NT2/D1 (cell line): ENCODE measurements around the gene TRMT2A.

Experiments
- SUZ12 ChIP-seq: IDR thresholded peaks from 2 replicates; pipeline ENCODE4 v1.6.1; 2011; ENCODE audit not compliant: insufficient read length, insufficient read depth; ENCODE audit errors: extremely low read depth
- YY1 ChIP-seq: IDR thresholded peaks from 2 replicates; pipeline ENCODE4 v1.6.1; 2011; ENCODE audit not compliant: insufficient read length, insufficient read depth

DNA sequence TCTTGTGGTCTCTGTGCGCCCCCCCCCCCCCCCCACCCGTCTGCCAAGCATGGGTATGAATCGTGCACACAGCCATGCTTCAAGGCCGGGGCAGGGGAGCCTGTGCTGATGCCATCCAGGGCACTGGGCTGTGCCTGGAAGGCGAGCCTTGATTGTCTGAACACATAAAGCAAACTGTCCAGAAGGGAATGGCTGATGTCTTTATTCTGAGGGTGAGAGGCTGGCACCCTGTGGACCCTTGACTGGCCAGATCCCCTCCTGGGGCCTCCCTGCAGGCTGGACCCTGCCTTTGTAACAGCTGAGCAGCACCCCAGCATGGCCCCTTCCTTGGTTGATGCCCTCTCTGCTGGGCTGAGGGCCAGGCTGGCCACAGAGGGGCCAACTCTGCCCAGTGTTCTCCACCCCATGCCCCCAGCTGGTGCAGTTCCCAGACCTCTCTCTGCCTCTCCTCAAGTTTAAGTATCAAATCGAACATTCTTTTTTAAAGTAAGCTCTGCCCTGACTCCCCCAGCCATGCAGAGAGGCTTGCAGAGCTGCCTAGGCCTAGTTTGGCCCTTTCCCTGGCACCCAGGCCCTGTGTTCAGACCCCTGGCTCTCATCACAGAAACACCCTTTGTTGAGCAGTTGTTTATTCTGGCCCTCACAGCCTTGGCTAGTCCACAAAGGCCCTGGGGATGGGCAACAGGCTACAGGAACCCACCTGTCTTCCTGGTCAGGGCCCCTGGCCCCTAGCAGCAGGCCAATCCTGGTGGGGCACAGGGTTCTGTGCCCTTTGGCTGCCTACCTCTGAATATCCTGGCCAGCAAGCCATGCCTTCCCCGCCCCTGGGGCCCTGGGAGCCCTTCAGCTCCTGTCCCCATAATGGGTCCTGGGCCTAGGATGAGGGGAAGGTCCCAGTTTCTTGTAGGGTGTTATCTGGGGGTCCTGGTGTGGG lies 5.1 kb downstream of the TRMT2A start:
- TF ChIP-seq YY1 (no peak), SUZ12 (no peak)
